ENCODE data around the gene BBOX1.

Gene BBOX1

GRCh38 chr11:27025312-27025955, 15.2 kb upstream of the BBOX1 start:
- DNase-seq (ENCODE audit: low read depth, low spot score), result no peak

DNA sequence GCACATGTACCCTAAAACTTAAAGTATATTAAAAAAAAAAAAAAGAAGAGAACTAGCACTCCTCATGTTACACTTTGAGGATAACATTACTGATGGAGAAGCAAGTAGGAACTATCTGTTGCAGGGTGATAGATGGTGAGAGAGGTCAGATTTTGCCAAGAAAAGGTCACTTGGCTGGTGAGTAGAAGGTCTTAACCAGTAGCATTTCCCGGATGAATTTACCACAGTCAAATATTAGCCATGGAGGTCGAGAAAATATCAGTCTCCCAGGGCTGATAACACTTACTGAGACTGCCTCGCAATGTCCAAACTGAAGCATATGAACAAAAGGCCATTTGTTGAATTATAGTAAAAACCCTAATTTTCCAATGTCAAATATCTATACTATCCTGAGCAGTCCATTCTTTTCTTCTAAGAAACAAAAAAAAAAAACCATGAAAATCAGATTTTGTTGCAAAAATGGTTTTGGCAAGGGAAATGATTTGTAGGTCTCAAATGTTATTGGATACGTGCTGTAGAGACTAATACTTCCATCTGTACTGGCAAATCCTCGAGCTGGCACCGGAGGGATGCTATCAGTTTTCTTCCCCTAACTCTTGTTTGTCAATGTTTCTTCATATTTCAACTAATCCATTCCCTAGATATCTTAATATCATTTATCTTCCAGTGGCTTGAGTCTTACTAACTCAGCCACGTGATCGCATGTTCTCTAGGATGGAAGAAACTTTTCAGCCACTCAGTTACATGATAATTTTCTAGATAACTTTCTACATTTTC, 14.5 kb upstream of the BBOX1 start:
- no peak for DNase-seq (ENCODE audit: low read depth, low spot score)

DNA sequence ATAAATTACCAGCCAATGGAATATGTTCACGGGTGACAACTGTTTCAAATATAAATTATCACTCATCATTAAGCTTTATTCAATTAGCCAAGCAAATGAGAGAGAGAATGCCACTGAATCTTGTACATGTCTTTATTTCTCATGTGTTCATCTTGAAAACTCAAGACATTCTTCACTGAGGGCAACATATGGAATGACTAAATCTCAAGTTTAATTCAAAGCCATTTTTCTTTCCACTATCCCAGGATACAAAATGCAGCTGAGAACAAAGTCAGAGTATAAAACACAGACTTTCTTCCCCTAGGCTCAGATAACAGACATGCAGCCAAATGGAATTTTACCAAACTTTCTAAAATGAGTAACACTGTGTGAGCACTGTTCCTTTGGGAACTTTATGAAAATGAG, 12.1 kb upstream of the BBOX1 start:
- peak; percentile 10 for DNase-seq (ENCODE audit: low read depth, low spot score)

DNA sequence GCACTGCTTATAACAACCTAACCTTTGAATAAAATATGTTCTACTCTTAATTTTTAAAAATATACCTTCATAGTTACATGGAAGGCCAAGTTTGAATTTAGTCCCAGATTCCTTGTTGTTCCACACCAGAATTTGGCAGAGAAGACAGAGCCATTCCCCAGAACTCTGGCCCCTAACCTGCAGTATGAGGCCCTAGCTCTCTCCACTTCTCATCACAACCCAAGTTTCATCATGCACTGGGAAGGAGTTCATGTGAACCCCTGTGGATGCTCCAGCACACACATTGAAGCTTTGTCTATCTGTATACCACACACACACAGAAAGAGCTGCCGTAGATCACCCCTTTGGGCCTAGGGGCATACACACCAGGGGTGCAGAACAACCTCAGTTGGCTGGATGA, 10.6 kb upstream of the BBOX1 start:
- DNase-seq (ENCODE audit: low read depth, low spot score), result no peak

DNA sequence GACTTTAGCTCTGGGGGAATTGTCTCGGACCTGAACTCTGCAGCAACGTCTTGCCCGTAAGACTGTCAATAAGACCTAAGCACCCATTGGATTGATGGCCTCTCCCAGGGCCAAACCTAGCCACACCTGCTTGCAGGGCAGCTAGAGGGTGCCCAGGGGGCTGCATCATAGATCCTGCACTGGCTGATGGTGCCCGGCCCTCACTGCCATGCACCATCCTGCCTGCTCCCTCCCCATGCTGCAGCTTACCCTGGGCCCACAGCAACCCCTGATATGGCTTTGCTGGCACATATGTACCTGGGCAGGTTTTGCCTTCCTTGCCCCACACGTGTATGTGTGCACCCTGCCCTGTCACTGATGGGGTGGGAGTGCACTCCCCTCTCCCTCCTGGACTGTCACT, 8.9 kb upstream of the BBOX1 start:
- DNase-seq (ENCODE audit: low read depth, low spot score), result no peak

GRCh38 chr11:27039873-27040272, 742 bp upstream of the BBOX1 start:
- peak; percentile 10 for DNase-seq (ENCODE audit: low read depth, low spot score)

- peak; percentile 55 for DNase-seq (ENCODE audit: low read depth, low spot score)
Measured at GRCh38 chr11:27041141-27041899, 705 bp downstream of the BBOX1 start.

GRCh38 chr11:27046956-27047355, 6.3 kb downstream of the BBOX1 start:
- no peak for DNase-seq (ENCODE audit: low read depth, low spot score)

GRCh38 chr11:27052668-27053067, 12.1 kb downstream of the BBOX1 start:
- DNase-seq (ENCODE audit: low read depth, low spot score), result no peak

- peak; percentile 56 for DNase-seq (ENCODE audit: low read depth, low spot score)
Measured at GRCh38 chr11:27055065-27055682, 14.6 kb downstream of the BBOX1 start.

- no peak for DNase-seq (ENCODE audit: low read depth, low spot score)
Measured at GRCh38 chr11:27057091-27057780, 16.6 kb downstream of the BBOX1 start.

- DNase-seq (ENCODE audit: low read depth, low spot score), result no peak
Measured at GRCh38 chr11:27058456-27058855, 17.8 kb downstream of the BBOX1 start.

GRCh38 chr11:27059431-27059830, 18.8 kb downstream of the BBOX1 start:
- DNase-seq (ENCODE audit: low read depth, low spot score), result no peak

GRCh38 chr11:27060816-27061460, 20.3 kb downstream of the BBOX1 start:
- no peak for DNase-seq (ENCODE audit: low read depth, low spot score)

- DNase-seq (ENCODE audit: low read depth, low spot score), result no peak
Measured at GRCh38 chr11:27061461-27061821, 20.8 kb downstream of the BBOX1 start.

GRCh38 chr11:27064086-27064485, 23.5 kb downstream of the BBOX1 start:
- DNase-seq (ENCODE audit: low read depth, low spot score), result no peak

- no peak for DNase-seq (ENCODE audit: low read depth, low spot score)
Measured at GRCh38 chr11:27075192-27075591, 34.6 kb downstream of the BBOX1 start.

DNA sequence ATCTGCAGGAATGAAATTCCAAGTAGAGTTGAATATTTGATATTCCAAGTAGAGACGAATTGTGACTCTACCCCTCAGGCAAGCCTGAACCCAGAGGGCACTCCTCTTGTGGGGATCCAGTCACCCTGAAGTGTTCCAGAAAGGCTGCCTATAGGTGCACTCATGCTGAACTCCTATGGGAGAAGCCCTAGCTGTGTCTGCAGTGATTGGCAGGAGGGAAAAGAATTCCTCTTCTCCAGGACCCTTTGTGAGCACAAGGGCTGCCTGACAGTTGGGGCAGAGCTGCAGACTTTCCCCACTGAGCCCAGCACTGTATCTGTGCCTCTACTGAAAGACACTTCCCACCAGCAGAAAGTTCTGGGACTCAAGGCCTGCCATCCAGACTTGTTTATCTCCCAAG, 35.0 kb downstream of the BBOX1 start:
- no peak for DNase-seq (ENCODE audit: low read depth, low spot score)

DNA sequence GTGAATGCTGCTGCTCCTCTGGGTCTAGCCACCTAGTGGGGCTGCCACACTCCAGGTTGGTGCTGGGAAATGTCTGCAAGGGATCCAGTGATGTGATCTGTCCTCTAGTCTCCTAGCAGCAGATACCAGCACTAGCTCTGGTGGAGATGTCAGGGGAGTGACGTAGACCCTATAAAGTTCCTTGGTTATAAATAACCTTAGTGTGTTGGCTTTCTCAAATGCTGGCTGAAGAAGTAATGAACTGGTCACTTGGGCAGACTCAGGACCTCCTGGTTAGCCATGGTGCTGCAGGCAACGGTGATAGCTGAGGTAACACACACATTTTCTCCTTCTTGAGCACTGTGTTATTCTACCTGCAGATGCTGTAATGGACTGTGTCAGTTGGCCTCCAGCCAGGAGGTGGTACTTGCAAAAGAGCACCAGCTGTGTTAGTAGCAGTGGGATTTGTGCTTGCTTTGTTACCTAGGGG, 35.5 kb downstream of the BBOX1 start:
- DNase-seq (ENCODE audit: low read depth, low spot score), result no peak

DNA sequence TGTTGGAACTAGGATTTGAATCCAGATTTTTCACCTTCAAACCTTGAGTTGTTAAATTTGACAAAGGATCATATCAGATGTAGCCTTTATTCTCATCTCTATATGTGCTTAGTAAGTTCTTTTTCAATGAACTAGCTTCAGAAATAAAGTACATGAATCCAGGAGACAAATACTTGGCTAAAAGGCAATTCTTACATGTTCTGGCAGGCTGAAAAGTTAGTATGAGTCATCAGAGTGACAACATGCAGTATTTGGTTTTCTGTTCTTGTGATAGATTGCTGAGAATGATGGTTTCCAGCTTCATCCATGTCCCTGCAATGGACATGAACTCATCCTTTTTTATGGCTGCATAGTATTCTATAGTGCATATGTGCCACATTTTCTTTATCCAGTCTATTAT, 40.4 kb downstream of the BBOX1 start:
- no peak for DNase-seq (ENCODE audit: low read depth, low spot score)

DNA sequence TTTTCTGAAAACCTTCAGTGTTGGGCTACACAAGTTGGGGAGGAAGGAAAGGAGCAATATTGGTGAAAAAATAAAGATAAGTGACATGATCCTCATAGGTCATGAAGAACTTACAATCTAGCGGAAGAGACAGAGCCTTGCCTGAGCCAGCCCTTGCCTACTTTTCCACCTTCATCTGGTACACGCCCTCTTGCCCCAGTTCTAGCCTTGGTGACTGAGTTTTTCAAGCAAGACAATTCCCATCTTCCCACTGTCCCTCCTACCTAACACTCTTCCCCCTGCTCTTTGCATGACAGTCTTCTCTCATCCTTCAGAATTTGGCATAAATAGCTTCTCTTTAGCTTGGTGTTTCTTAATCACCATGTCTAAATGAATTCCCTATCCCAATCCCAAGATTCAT, 42.6 kb downstream of the BBOX1 start:
- DNase-seq (ENCODE audit: low read depth, low spot score), result no peak

All from astrocyte of the hippocampus (primary cell).